Endothelial cell of umbilical vein (primary cell): Measurements from ENCODE around the gene ROCK2. TPM values are rescaled to one million over a fixed set of nuclear protein-coding genes. Genes with fewer than 3 reads are reported as not detected.

Experiments used
- BruUV-seq: library from RNA; stranded (reverse); fragments of 400-500 nt; replicated peaks from 2 replicates; lab custom pipeline; 2021; lab: Mats Ljungman, UMichigan
- CTCF ChIA-PET: fragments of 300-600, 350-600 bp; sonication (Branson Sonifier 250); formaldehyde crosslinking; loops from one replicate; lab custom pipeline; 2021; ENCODE audit warnings: antibody characterized with exemption, inconsistent platforms; lab: Charles Lee
- POLR2A ChIA-PET: fragments of 300-600, 350-600 bp; sonication (Branson Sonifier 250); formaldehyde crosslinking; loops from one replicate; lab custom pipeline; 2021; ENCODE audit warnings: antibody characterized with exemption, inconsistent platforms; lab: Charles Lee
- DNase-seq: peaks from one replicate; pipeline ENCODE4 v3.0.0-alpha.2; 2011; ENCODE audit warnings: low read depth, low spot score
- FAIRE-seq: peaks from 2 replicates; lab custom pipeline; 2011; peaks lifted over from hg19 to GRCh38; lab: Jason Lieb, UNC
- H2AFZ ChIP-seq: 2 replicates; pipeline ENCODE4 v1.6.0; 2012; ENCODE audit warnings: low read depth, low read length, control low read depth, inconsistent platforms
- H3K27ac ChIP-seq: 2 replicates; pipeline ENCODE4 v1.5.1; 2011; ENCODE audit warnings: low read depth, mild to moderate bottlenecking, control low read depth, low read length, moderate library complexity; ENCODE audit not compliant: insufficient read depth
- H3K27me3 ChIP-seq, 2 experiments: 2 replicates each; pipeline versions ENCODE4 v1.6.0 to v1.6.1; 2011; ENCODE audit warnings: low read length in 2 of 2, mixed read lengths in 1 of 2; ENCODE audit not compliant: control insufficient read depth in 2 of 2, insufficient read depth in 2 of 2
- H3K36me3 ChIP-seq, 2 experiments: 2 replicates in 1 of 2; 3 replicates in 1 of 2; pipeline ENCODE4 v1.5.1; 2011; ENCODE audit warnings: low read length in 2 of 2, mild to moderate bottlenecking in 1 of 2, moderate library complexity in 1 of 2; ENCODE audit not compliant: control insufficient read depth in 2 of 2, insufficient read depth in 2 of 2; ENCODE audit errors: extremely low read depth in 1 of 2
- H3K4me1 ChIP-seq: 3 replicates; pipeline ENCODE4 v1.5.1; 2011; ENCODE audit warnings: mild to moderate bottlenecking, low read length; ENCODE audit not compliant: control insufficient read depth, insufficient read depth; ENCODE audit errors: extremely low read depth
- H3K4me2 ChIP-seq: 2 replicates; pipeline ENCODE4 v1.6.1; 2011; ENCODE audit warnings: low read length, control low read depth, mixed read lengths; ENCODE audit not compliant: insufficient read depth
- H3K4me3 ChIP-seq, 3 experiments: fragments of 200-600 bp in 1 of 3; sonication (generic), shearing (Covaris generic) in 1 of 3; replicated peaks in 1 of 3; 2 replicates each; pipeline ENCODE4 v1.5.1; 2011 to 2016; ENCODE audit warnings: control low read depth in 3 of 3, low read length in 3 of 3, mild to moderate bottlenecking in 2 of 3, inconsistent platforms in 1 of 3, low read depth in 1 of 3, moderate library complexity in 1 of 3; ENCODE audit not compliant: insufficient read depth in 1 of 3
- H3K79me2 ChIP-seq: 2 replicates; pipeline ENCODE4 v1.6.0; 2012; ENCODE audit warnings: low read length, inconsistent platforms; ENCODE audit not compliant: control insufficient read depth, insufficient read depth
- H3K9ac ChIP-seq: replicated peaks from 2 replicates; pipeline ENCODE3; 2011; ENCODE audit warnings: low read length, control low read depth; ENCODE audit not compliant: insufficient read depth; ENCODE audit errors: extremely low read depth
- H3K9me1 ChIP-seq: replicated peaks from 3 replicates; pipeline ENCODE4 v1.6.0; 2011; ENCODE audit warnings: mild to moderate bottlenecking, low read length; ENCODE audit not compliant: control insufficient read depth, insufficient read depth; ENCODE audit errors: extremely low read depth
- H3K9me3 ChIP-seq: replicated peaks from 2 replicates; pipeline ENCODE4 v1.5.1; 2012; ENCODE audit warnings: low read length, inconsistent platforms; ENCODE audit not compliant: control insufficient read depth, insufficient read depth
- H4K20me1 ChIP-seq: replicated peaks from 2 replicates; pipeline ENCODE3; 2011; ENCODE audit warnings: mild to moderate bottlenecking, low read length; ENCODE audit not compliant: control insufficient read depth, insufficient read depth; ENCODE audit errors: extremely low read depth
- EZH2 ChIP-seq: IDR thresholded peaks from 2 replicates; pipeline ENCODE4 v1.6.1; 2012; ENCODE audit warnings: borderline replicate concordance, low read depth, mild to moderate bottlenecking, moderate library complexity, low read length, inconsistent platforms; ENCODE audit not compliant: severe bottlenecking
- FOS ChIP-seq: IDR thresholded peaks from 2 replicates; pipeline ENCODE4 v1.6.1; 2011; ENCODE audit warnings: mild to moderate bottlenecking, low read length, moderate library complexity, borderline replicate concordance; ENCODE audit not compliant: insufficient read depth
- GATA2 ChIP-seq: IDR thresholded peaks from 2 replicates; pipeline ENCODE4 v1.7.0; 2011; ENCODE audit warnings: low read depth, mild to moderate bottlenecking, moderate library complexity, mixed read lengths, low read length; ENCODE audit not compliant: insufficient read length, insufficient read depth
- JUN ChIP-seq: IDR thresholded peaks from 2 replicates; pipeline ENCODE4 v1.6.1; 2011; ENCODE audit warnings: borderline replicate concordance, low read depth; ENCODE audit not compliant: insufficient read length, insufficient read depth
- MYC ChIP-seq: IDR thresholded peaks from one replicate; pipeline ENCODE4 v1.6.1; 2011; ENCODE audit warnings: mild to moderate bottlenecking, low read depth, low read length
- POLR2A ChIP-seq: IDR thresholded peaks from 2 replicates; pipeline ENCODE4 v1.6.1; 2012; ENCODE audit warnings: low read depth, mild to moderate bottlenecking, control low read depth, low read length
- POLR2AphosphoS5 ChIP-seq: IDR thresholded peaks from 2 replicates; pipeline ENCODE4 v1.6.1; 2012; ENCODE audit warnings: low read depth, mild to moderate bottlenecking, control low read depth, low read length, moderate library complexity; ENCODE audit not compliant: insufficient read depth
- dilution Hi-C: fragments of 300-500 bp; cut with MboI; formaldehyde crosslinking; loops from one replicate; pipeline ENCODE4 v1.15.0; 2019; ENCODE audit warnings: low sequenced_read_pairs; ENCODE audit not compliant: extremely low pct_ligation_motif_present
- intact Hi-C: fragments of 100-400 bp; cut with micrococcal nuclease; formaldehyde crosslinking; loops from one replicate; pipeline ENCODE4 v1.10.0; 2022
- polyA plus RNA-seq, 4 experiments: library from polyadenylated mRNA; depleted of rRNA in 3 of 4; stranded (reverse) in 3 of 4; unstranded in 1 of 4; fragments of >200 nt; gene quantifications; 2 replicates each; pipeline versions ENCODE4 v1.2.1 to v1.2.3, GENCODE V29; 2011 to 2012; ENCODE audit warnings: missing spikeins in 1 of 4
- total RNA-seq: library from RNA; stranded (reverse); gene quantifications from 2 replicates; pipeline ENCODE4 v1.2.3, GENCODE V29; 2021
- TF ChIP-seq, protein P1 (sequence below), 2 donors: IDR thresholded peaks; 1 replicate in 1 of 2; 2 replicates in 1 of 2; pipeline ENCODE4 v1.5.1; 2011; ENCODE audit warnings: low read length in 2 of 2, mild to moderate bottlenecking in 2 of 2, moderate library complexity in 2 of 2, control low read depth in 1 of 2, inconsistent platforms in 1 of 2, low read depth in 1 of 2; ENCODE audit not compliant: insufficient read depth in 1 of 2; ENCODE audit errors: extremely low read depth in 1 of 2
- TF ChIP-seq, protein P2 (sequence below): IDR thresholded peaks from 2 replicates; pipeline ENCODE4 v1.6.1; 2011; ENCODE audit not compliant: insufficient read depth, insufficient read length

The ROCK2 gene
- total and polyA plus RNA-seq, 2 donors (not counting 3 experiments of a cell fraction or from before 2014, with no cell fraction given), result 5.2 to 56.5 TPM

DNA sequence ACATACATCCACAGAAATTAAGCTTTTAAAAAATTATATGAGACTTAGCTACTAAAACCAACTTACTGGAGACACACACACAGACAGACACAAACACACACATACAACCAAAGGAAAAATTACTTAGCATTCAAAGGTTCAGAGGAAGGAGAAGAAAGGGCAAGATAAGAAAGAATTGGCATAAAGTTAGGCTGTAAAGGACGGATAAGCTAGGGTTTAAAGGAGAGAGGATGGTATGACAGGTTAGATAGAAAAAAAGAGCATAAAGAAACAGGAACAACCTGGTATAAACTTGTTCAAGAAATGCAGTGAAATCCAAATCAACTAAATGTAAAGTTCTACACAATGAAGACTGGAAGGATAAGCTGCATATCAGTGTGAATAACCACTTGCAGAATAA lies 115.7 kb downstream of the ROCK2 start:
- dilution Hi-C loops, result no loop called here
- Histone ChIP-seq H3K79me2 (peaks cover 15% of the 10 kb centered on the region), H3K9me3 (no peaks in the 10 kb centered on the region), H3K4me1 (peaks cover 9% of the 10 kb centered on the region), H3K36me3 (no peaks in the 10 kb centered on the region), H3K9ac (no peak overlapping the region), H3K27me3 (no peaks in the 10 kb centered on the region), H4K20me1 (no peaks in the 10 kb centered on the region), H3K4me2 (no peak overlapping the region), H3K9me1 (no peaks in the 10 kb centered on the region), H3K27ac (no peak overlapping the region), H3K4me3 (no peak overlapping the region), H2AFZ (no peak overlapping the region)
- no peak for TF ChIP-seq FOS
- TF ChIP-seq MYC, result no peak
- TF ChIP-seq POLR2A, result no peak
- TF ChIP-seq, protein P1, sequence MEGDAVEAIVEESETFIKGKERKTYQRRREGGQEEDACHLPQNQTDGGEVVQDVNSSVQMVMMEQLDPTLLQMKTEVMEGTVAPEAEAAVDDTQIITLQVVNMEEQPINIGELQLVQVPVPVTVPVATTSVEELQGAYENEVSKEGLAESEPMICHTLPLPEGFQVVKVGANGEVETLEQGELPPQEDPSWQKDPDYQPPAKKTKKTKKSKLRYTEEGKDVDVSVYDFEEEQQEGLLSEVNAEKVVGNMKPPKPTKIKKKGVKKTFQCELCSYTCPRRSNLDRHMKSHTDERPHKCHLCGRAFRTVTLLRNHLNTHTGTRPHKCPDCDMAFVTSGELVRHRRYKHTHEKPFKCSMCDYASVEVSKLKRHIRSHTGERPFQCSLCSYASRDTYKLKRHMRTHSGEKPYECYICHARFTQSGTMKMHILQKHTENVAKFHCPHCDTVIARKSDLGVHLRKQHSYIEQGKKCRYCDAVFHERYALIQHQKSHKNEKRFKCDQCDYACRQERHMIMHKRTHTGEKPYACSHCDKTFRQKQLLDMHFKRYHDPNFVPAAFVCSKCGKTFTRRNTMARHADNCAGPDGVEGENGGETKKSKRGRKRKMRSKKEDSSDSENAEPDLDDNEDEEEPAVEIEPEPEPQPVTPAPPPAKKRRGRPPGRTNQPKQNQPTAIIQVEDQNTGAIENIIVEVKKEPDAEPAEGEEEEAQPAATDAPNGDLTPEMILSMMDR (IDR thresholded peaks at IDR 0.05; ENCODE audit: extremely low read depth in 1 of 2, insufficient read depth in 1 of 2, low read depth in 1 of 2, low read length in 2 of 2), result no peak
- TF ChIP-seq JUN, result no peak
- no peak for TF ChIP-seq POLR2AphosphoS5
- TF ChIP-seq EZH2, result no peak
- TF ChIP-seq, protein P2, sequence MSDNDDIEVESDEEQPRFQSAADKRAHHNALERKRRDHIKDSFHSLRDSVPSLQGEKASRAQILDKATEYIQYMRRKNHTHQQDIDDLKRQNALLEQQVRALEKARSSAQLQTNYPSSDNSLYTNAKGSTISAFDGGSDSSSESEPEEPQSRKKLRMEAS, result no peak
- no peak for TF ChIP-seq GATA2
- DNase-seq, result peak; percentile 24
- ChIA-PET CTCF (interaction anchor here (0.9 to 9.4 kb wide), 4 partner anchors 12 to 396 kb away, joined by 3 to 364 read pairs (median 18); a partner anchor contains a TSS), POLR2A (no interaction called here)
- intact Hi-C loops, result no loop called here
- no peak for FAIRE-seq
- no TSS peak for BruUV-seq
